ENCODE results near the gene SHMT1.

DNA sequence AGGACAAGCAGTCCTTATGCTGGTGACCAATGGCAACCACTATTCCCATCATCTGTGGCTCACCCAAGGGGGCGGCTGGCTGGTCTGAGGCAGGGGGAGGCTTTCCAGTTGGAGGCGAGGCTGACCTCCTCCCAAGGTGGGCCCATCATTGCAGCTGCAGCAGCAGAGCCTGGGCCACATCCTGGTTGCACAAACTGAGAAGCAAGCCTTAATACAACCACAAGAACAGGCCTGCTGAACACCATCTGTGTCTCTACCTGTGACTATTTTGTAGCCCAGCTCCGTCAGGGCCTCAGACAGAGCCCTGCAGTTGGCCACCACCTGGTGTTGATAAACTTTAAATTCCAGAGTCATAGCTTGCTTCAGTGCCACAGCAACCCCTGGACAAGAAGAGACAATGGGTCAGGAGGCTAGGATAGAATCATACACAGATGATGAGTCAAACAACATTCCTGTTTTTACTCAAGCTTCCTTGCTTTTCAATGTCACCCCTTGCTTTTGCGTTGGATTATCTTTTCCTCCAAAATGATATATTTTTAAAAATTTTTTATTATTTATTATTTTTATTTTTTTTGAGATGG, 30.4 kb downstream of the SHMT1 start:
- no peak for TF ChIP-seq CTCF (IDR thresholded peaks at IDR 0.05)
- no peak for TF ChIP-seq POLR2A (IDR thresholded peaks at IDR 0.05)
